Tibial nerve (tissue), 4 donors: ENCODE results near the gene MBD3L4. TPM values are rescaled to one million over a fixed set of nuclear protein-coding genes. Genes with fewer than 3 reads are reported as not detected.

ENCODE experiments used
- DNase-seq, 2 donors: peaks; one replicate each; pipeline ENCODE4 v3.0.0-alpha.2; 2019; ENCODE audit warnings: low spot score in 2 of 2
- H3K27ac ChIP-seq, 4 donors: fragments of 200-600 bp; sonication (generic) in 3 of 4; one replicate each; pipeline ENCODE4 v1.5.1; 2017 to 2019; ENCODE audit warnings: mild to moderate bottlenecking in 1 of 4
- H3K27me3 ChIP-seq, 2 donors: fragments of 200-600 bp; sonication (generic) in 1 of 2; one replicate each; pipeline versions ENCODE4 v1.5.1 to v1.6.0; 2017 to 2019
- H3K36me3 ChIP-seq, 3 donors: fragments of 200-600 bp; sonication (generic); one replicate each; pipeline ENCODE4 v1.5.1; 2018 to 2019
- H3K4me1 ChIP-seq, 4 donors: fragments of 200-600 bp; sonication (generic) in 3 of 4; one replicate each; pipeline ENCODE4 v1.5.1; 2017 to 2019
- H3K4me3 ChIP-seq, 4 donors: fragments of 200-600 bp; sonication (generic) in 3 of 4; one replicate each; pipeline ENCODE4 v1.5.1; 2017 to 2019; ENCODE audit warnings: mild to moderate bottlenecking in 1 of 4, moderate library complexity in 1 of 4
- H3K9me3 ChIP-seq, 4 donors: fragments of 200-600 bp; sonication (generic) in 3 of 4; one replicate each; pipeline ENCODE4 v1.5.1; 2017 to 2019
- CTCF ChIP-seq, 5 experiments: fragments of 200-600 bp in 3 of 5; fragments of 450-650 bp in 2 of 5; sonication (generic) in 3 of 5; IDR thresholded peaks; one replicate each; pipeline ENCODE4 v1.5.1; 2016 to 2019; ENCODE audit warnings: antibody characterized with exemption in 5 of 5, mild to moderate bottlenecking in 3 of 5, moderate library complexity in 2 of 5
- EP300 ChIP-seq, 2 donors: sonication (generic); formaldehyde crosslinking; IDR thresholded peaks; one replicate each; pipeline ENCODE4 v1.6.1; 2017; ENCODE audit warnings: antibody characterized with exemption in 2 of 2, mild to moderate bottlenecking in 1 of 2
- POLR2A ChIP-seq, 2 donors: fragments of 450-650 bp; IDR thresholded peaks; one replicate each; pipeline ENCODE4 v1.6.1; 2017; ENCODE audit warnings: antibody characterized with exemption in 2 of 2, mild to moderate bottlenecking in 2 of 2, moderate library complexity in 2 of 2
- WGBS, 2 donors: methylation state at CpG; one replicate each; pipeline ENCODE4 v1.1.5; 2018; 5-methylcytosine and 5-hydroxymethylcytosine counted together
- total RNA-seq, 4 donors: library from RNA; depleted of rRNA; stranded (reverse); fragments of >200 nt; gene quantifications; one replicate each; pipeline ENCODE4 v1.1.0, GENCODE V29; 2016

Gene MBD3L4
- total RNA-seq, 4 donors from 2014 or later: not detected

GRCh38 chr19:7013678-7014077 is 26.3 kb downstream of the MBD3L4 start:
- no peak for TF ChIP-seq CTCF (IDR thresholded peaks at IDR 0.05)
- TF ChIP-seq EP300 (IDR thresholded peaks at IDR 0.05): no peak
- TF ChIP-seq POLR2A (IDR thresholded peaks at IDR 0.05): no peak
- WGBS, 2 donors: 47 to 55% methylated on average over 4 of the region's 4 CpGs
- Histone ChIP-seq H3K9me3 (peaks cover 0 to 13% (median 0%) of the 10 kb centered on the region in 4 donors), H3K4me1 (no peaks in the 10 kb centered on the region), H3K36me3 (no peaks in the 10 kb centered on the region), H3K27ac (no peak overlapping the region), H3K27me3 (no peaks in the 10 kb centered on the region), H3K4me3 (no peak overlapping the region)
- no peak for DNase-seq

- TF ChIP-seq EP300 (IDR thresholded peaks at IDR 0.05) (no peak), POLR2A (IDR thresholded peaks at IDR 0.05) (no peak), CTCF (IDR thresholded peaks at IDR 0.05) (no peak)
- no peak for DNase-seq
- no peak overlapping the region for H3K4me3 ChIP-seq
- H3K27me3 ChIP-seq: no peaks in the 10 kb centered on the region
- H3K9me3 ChIP-seq: peaks cover 0 to 17% (median 0%) of the 10 kb centered on the region in 4 donors
- no peak overlapping the region for H3K27ac ChIP-seq
- H3K36me3 ChIP-seq: no peaks in the 10 kb centered on the region
- 84 to 86% methylated on average over 12 of the region's 12 CpGs for WGBS, 2 donors
- no peaks in the 10 kb centered on the region for H3K4me1 ChIP-seq
Observed at GRCh38 chr19:7010722-7011593, 29.0 kb downstream of the MBD3L4 start.

- Histone ChIP-seq H3K27ac (no peak overlapping the region), H3K9me3 (peaks cover 0 to 11% (median 0%) of the 10 kb centered on the region in 4 donors), H3K4me3 (no peak overlapping the region), H3K4me1 (no peaks in the 10 kb centered on the region), H3K27me3 (no peaks in the 10 kb centered on the region), H3K36me3 (no peaks in the 10 kb centered on the region)
- no peak for DNase-seq
- WGBS, 2 donors: 46 to 56% methylated on average over 4 of the region's 4 CpGs
- TF ChIP-seq CTCF (IDR thresholded peaks at IDR 0.05): no peak
- TF ChIP-seq POLR2A (IDR thresholded peaks at IDR 0.05): no peak
- TF ChIP-seq EP300 (IDR thresholded peaks at IDR 0.05): no peak
Observed at GRCh38 chr19:7007859-7008258, 32.1 kb downstream of the MBD3L4 start.

- no peaks in the 10 kb centered on the region for H3K4me1 ChIP-seq
- H3K9me3 ChIP-seq: peaks cover 0 to 9% (median 0%) of the 10 kb centered on the region in 4 donors
- TF ChIP-seq EP300 (IDR thresholded peaks at IDR 0.05) (no peak), POLR2A (IDR thresholded peaks at IDR 0.05) (no peak), CTCF (IDR thresholded peaks at IDR 0.05) (no peak)
- no peak for DNase-seq
- H3K4me3 ChIP-seq: no peak overlapping the region
- no peak overlapping the region for H3K27ac ChIP-seq
- 78 to 84% methylated on average over 6 to 11 of the region's 11 CpGs for WGBS, 2 donors
- H3K36me3 ChIP-seq: no peaks in the 10 kb centered on the region
- no peaks in the 10 kb centered on the region for H3K27me3 ChIP-seq
Observed at GRCh38 chr19:7006135-7006704, 33.8 kb downstream of the MBD3L4 start.

- TF ChIP-seq EP300 (IDR thresholded peaks at IDR 0.05) (no peak), POLR2A (IDR thresholded peaks at IDR 0.05) (no peak), CTCF (IDR thresholded peaks at IDR 0.05) (no peak)
- Histone ChIP-seq H3K27ac (no peak overlapping the region), H3K36me3 (no peaks in the 10 kb centered on the region), H3K4me3 (no peak overlapping the region), H3K9me3 (peaks cover 0 to 9% (median 0%) of the 10 kb centered on the region in 4 donors), H3K27me3 (no peaks in the 10 kb centered on the region), H3K4me1 (no peaks in the 10 kb centered on the region)
- no peak for DNase-seq
- WGBS, 2 donors: 86 to 93% methylated on average over 18 of the region's 18 CpGs
Observed at GRCh38 chr19:7004313-7004931, 35.6 kb downstream of the MBD3L4 start.
